ENCODE data around the gene TBX4.
"Not testable (repeated sequence)": the region's sequence is repeated elsewhere in the genome, so short reads cannot be mapped to it uniquely, and the experiment has no call there.

Gene TBX4

GRCh38 chr17:61502292-61502691, 50.1 kb downstream of the TBX4 start:
- FAIRE-seq = no peak

DNA sequence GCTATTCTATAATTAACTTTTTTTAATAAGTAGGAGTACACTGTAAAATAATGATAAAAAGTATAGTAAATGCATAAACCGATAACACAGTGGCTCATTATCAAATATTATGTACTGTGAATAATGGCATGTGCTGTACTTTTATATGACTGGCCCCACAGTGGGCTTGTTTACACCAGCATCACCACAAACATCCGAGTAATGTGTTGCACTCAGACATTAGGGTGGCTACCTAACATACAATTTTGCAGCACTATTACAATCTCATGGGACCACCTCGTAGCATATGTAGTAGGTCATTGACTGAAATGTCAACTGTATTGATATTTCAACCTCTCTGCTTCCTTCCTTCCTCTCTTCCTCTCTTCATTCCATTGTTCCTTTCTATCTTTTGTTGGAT, 51.7 kb downstream of the TBX4 start:
- no peak for FAIRE-seq

DNA sequence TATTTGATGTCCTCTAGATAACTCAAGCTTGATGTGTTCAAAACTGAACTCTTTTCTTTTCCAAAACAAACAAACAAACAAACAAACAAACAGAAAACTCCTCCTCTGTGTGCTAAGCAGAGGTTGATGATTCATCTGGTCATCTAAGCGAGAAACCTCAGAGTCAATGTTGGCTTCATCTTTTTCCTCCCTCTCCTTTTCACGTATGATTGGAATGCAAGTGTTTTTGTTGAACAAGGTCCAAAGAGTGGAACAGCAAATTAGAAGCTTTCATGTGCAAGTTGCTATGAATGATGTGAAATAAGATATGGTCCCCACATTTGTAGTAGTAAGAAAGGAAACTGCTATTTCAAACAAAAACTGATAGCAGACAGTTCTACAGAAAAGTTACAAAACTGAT, 52.5 kb downstream of the TBX4 start:
- no peak for FAIRE-seq

DNA sequence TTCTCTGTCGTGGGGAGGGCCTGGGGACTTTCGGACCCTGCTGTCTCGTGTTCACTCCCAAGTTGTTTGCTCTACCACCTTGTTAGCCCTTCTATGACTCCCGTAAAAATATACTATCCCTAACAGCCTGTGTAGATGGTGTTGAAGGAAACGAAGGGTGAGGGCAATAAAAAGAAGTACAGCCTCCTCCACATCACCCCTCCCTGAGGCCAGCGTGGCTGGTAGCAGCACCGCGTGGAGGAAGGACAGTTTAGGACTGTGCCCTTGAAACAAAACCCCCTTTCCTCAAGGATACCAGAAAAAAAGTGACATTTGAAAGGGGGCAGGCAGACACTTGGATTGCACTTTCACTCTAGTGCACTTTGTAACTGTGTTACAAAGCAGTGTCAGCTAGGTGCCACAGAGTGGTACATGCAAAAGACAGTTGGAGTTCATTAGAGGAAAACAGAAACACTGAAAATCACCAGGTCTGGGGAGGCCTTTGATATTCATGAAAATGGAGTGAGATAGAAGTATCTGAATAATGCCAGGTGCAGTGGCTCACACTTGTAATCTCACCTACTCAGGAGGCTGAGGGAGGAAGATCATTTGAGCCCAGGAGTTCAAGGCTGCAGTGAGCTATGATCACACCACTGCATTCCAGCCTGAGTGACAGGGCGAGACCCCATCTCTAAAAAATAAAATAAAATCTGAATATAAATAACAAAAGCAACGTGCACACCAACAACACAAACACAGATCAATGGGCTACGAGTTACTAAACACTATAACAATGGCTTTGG, 53.8 kb downstream of the TBX4 start:
- FAIRE-seq = no peak

- FAIRE-seq = no peak
These were observed 55.3 kb downstream of the TBX4 start for GRCh38 chr17:61507383-61508066.

GRCh38 chr17:61508912-61509311, 56.7 kb downstream of the TBX4 start:
- FAIRE-seq = no peak

- FAIRE-seq = not testable (repeated sequence)
These were observed 57.2 kb downstream of the TBX4 start for GRCh38 chr17:61509454-61509853.

GRCh38 chr17:61510237-61510636, 58.0 kb downstream of the TBX4 start:
- no peak for FAIRE-seq

DNA sequence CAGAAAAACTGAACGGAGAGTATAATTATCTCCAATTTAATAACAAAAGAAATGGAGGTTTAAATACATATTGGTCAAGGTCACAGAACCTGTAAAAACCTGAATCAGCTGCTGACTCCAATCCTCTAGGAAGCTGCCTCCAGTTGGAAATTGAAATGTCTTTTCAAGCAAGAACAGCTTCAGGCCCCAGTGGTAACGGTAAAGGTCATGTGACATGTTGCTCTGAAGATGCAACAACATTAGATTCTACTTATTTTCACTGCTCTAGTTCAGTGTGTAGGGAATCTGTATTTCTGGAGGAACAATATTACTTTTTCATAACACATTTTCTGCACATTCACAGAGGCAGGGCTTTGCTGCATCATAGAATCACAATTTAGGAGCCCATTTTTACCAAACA, 58.8 kb downstream of the TBX4 start:
- no peak for FAIRE-seq

- FAIRE-seq = no peak
These were observed 59.4 kb downstream of the TBX4 start for GRCh38 chr17:61511480-61512182.

DNA sequence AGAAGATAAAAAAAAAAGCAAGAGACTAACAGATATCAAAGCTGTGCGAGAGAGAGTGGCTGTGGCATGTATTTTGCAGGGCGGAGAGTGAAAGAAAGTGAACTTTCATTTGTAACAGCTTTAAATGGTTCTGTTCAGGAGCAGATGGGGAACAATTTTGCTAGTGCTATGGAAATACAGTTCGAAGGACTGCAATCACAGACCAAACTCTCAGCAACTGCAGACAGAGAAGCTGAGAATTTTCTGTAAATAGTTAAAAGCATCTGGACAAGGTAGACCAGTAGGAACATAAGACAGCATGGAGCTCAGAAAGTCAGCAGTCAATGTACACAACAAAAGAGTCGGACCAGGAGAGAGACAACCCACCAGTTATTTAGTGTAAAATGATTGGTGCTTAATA, 62.3 kb downstream of the TBX4 start:
- FAIRE-seq = no peak

- FAIRE-seq = no peak
These were observed 65.0 kb downstream of the TBX4 start for GRCh38 chr17:61517265-61517664.

DNA sequence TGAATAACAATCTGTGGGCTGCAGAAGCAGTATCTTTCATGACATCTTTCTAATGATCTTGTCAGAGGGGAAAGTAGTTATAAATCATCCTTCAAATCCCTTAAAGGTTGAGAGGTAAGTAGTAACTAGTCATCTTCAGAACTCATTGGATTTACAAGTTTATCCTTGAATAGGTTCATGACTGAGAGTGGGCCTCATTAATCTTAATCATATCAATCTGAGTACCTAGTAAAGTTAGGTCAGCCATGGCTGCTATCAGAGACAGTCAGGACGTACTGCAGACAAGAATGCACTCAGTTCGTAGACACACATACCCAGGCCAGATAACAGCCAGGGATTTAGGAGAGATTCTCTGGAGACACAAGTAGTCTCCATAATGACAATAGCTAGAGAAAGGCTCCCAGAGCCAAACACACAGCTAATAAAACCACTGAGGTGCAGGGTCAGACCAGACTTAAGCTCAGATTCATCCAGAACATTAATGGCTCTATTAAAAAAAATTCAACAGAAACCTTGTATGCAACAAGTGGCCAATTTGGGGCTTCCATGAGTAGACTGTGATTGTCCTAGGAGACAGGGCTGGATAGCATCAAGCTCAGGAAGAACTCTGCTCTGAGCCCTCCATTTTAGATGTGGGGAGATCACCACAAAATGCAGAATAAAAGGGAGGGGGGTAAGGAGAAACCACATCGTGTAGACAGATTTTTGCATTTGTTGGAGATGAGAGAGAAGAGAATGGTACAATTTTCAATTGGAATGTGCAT, 65.8 kb downstream of the TBX4 start:
- no peak for FAIRE-seq

- FAIRE-seq = no peak
These were observed 66.9 kb downstream of the TBX4 start for GRCh38 chr17:61519139-61519538.

- no peak for FAIRE-seq
These were observed 67.7 kb downstream of the TBX4 start for GRCh38 chr17:61519754-61520440.

- FAIRE-seq = no peak
These were observed 68.7 kb downstream of the TBX4 start for GRCh38 chr17:61520897-61521296.

DNA sequence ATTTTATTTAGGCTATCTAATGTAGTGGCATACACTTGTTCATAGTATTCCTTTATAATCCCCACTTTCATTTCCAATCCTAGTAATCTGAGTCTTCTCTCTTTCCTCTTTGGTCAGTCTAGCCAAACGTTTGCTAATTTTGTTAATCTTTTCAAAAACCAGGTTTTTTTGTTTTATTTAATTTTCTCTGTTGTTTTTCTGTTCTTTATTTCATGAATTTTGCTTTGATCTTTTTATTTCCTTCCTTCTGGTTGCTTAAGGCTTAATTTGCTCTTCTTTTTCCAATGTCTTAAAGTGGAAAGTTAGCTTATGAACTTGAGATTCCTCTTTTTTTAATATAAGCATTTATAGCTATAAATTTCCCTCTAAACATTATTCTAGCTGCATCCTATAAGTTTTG, 69.9 kb downstream of the TBX4 start:
- no peak for FAIRE-seq

DNA sequence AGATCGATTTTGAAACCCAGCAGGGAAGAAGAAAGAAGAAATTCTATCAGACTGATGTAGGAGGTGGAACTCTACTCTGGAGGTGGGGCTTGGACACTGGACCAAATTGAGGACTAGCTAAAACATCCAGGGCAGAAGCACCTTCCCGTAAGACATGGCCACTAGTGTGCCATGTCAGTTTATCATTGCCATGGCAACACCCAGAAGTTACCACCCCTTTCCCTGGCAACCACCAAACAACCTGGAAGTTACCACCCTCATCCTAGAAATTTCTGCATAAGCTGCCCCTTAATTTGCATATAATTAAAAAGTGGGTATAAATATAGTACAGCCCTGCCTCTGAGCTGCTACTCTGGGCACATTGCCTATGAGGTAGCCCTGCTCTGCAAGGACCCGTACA, 72.1 kb downstream of the TBX4 start:
- no peak for FAIRE-seq

- not testable (repeated sequence) for FAIRE-seq
These were observed 75.2 kb downstream of the TBX4 start for GRCh38 chr17:61527441-61527840.

DNA sequence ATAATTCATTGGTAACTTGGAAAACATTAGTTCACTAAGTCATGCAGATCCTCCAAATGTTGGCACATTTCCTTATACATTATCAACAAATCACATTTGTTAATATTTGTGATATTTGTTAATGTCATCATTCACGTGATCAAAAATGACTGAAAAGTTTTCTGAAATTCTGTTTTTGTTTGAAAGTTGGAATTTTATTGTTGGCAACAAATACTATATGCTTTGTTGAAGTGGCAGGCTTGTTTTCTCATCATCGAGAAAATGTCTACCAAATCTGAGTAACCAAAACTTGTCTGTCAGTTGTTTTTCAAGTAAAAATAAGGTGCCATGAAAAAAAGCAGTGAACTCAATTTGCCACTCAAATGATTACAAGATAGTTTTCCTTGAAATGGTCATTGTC, 75.9 kb downstream of the TBX4 start:
- no peak for FAIRE-seq

DNA sequence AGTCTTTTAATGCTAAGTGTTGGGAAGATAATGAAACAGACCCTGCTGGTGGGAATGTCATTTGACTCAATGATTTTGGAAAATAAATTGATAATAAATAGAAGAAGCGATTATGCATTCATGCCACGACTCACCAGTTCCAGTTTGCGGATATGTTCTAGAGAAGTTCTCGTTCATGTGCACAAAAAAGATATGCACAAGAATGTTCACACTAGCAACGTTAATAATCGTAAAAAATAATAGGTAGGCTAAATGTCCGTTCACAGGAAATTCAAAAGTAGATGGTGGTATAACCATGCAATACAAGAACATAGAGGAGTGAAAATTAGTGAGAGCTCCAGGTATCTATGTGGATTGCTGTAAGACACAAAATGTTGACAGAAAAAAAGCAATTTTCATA, 79.0 kb downstream of the TBX4 start:
- FAIRE-seq = no peak

GRCh38 chr17:61532826-61533225, 80.6 kb downstream of the TBX4 start:
- no peak for FAIRE-seq

- FAIRE-seq = no peak
These were observed 81.6 kb downstream of the TBX4 start for GRCh38 chr17:61533797-61534196.

Measured in A204.1 (cell line).